ENCODE data around the gene PPP6R2.

- TF ChIP-seq MAX (IDR thresholded peaks at IDR 0.05; ENCODE audit: low read depth, low read length) (no peak), MYC (IDR thresholded peaks at IDR 0.05; ENCODE audit: low read depth, low read length) (no peak), CTCF (IDR thresholded peaks at IDR 0.05; ENCODE audit: low read depth, low read length) (no peak)
Observed at GRCh38 chr22:50360578-50360977, 17.5 kb downstream of the PPP6R2 start.

All from NB4 (cell line).